ENCODE data around the gene GUK1. TPM values are rescaled to one million over a fixed set of nuclear protein-coding genes. Genes with fewer than 3 reads are reported as not detected.

Gene GUK1
- total and polyA plus RNA-seq, 2 of the 4 experiments (the other 2 are of a cell fraction), result 465 to 548 TPM

DNA sequence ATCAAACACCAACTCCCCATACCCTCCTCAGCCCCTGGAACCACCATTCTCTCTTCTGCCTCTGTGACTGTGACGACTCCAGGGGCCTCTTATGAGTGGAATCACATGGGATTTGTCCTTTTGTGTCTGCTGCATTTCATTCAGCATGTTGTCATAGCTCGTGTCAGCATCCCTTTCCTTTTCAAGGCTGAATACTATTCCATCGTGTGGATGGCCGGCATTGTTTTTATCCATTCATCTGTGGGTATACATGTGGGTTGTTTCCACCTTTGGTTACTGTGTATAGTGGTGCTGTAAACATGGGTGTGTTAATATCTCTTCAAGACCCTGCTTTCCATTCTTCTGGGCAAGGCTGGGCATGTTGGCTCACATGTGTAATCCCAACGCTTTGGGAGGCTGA is 50.7 kb downstream of the GUK1 start:
- Histone ChIP-seq H4K91ac (ENCODE audit: insufficient read depth, low read depth, low read length) (no peak overlapping the region), H3K27ac (ENCODE audit: insufficient read depth, low read length) (no peak overlapping the region), H3K23ac (ENCODE audit: low read depth, low read length) (no peak overlapping the region), H3K4me2 (ENCODE audit: low read depth, low read length) (no peak overlapping the region), H3K9ac (ENCODE audit: low read depth, low read length) (no peak overlapping the region), H2AK5ac (ENCODE audit: low read depth, low read length) (no peak overlapping the region), H3K4me3 (ENCODE audit: insufficient read depth, low read depth, low read length) (no peak overlapping the region), H3K56ac (ENCODE audit: extremely low read depth, insufficient read depth, low read length) (no peak overlapping the region), H2BK20ac (ENCODE audit: low read depth, low read length) (no peak overlapping the region), H2AK9ac (replicated peaks; ENCODE audit: low read depth, low read length, poor library complexity) (no peak overlapping the region), H3K4me1 (ENCODE audit: control insufficient read depth, insufficient read depth, low read length) (no peaks in the 10 kb centered on the region), H3K18ac (ENCODE audit: low read depth, low read length) (no peak overlapping the region), H4K8ac (ENCODE audit: low read depth in 2 of 2, low read length in 2 of 2) (no peak overlapping the region), H3K9me1 (ENCODE audit: insufficient read depth, low read length) (no peaks in the 10 kb centered on the region; the same call in 1 of the 2 replicates), H2BK15ac (ENCODE audit: low read depth, low read length) (no peak overlapping the region), H2BK120ac (ENCODE audit: low read depth, low read length) (no peak overlapping the region), H3K14ac (replicated peaks; ENCODE audit: low read depth, low read length) (no peak overlapping the region), H4K20me1 (ENCODE audit: insufficient read depth, low read length) (no peaks in the 10 kb centered on the region), H4K5ac (ENCODE audit: low read depth, low read length) (no peak overlapping the region), H3K27me3 (ENCODE audit: control insufficient read depth, insufficient read depth, low read length) (no peaks in the 10 kb centered on the region), H2BK5ac (ENCODE audit: low read depth, low read length, poor library complexity, severe bottlenecking) (no peak overlapping the region), H3K79me1 (ENCODE audit: low read depth in 1 of 2, low read length in 2 of 2) (no peaks in the 10 kb centered on the region), H3K36me3 (ENCODE audit: control insufficient read depth, insufficient read depth, low read length) (no peaks in the 10 kb centered on the region), H3K9me3 (ENCODE audit: control insufficient read depth, insufficient read depth, low read length) (no peaks in the 10 kb centered on the region), H3K4ac (ENCODE audit: low read depth, low read length) (no peak overlapping the region), H2AFZ (replicated peaks; ENCODE audit: low read length, poor library complexity) (no peak overlapping the region)
- no peak for DNase-seq
- POLR2A ChIA-PET (ENCODE audit: unreplicated experiment), result no interaction called here
- CTCF ChIA-PET, result no interaction called here
- intact Hi-C loops (cut with micrococcal nuclease) (no loop called here), dilution Hi-C loops (cut with HindIII; ENCODE audit: low sequenced_read_pairs, unreplicated experiment) (no loop called here), in situ Hi-C loops (cut with MboI; ENCODE audit: low sequenced_read_pairs) (no loop called here)
- no TSS peak for BruUV-seq (replicated peaks)
- no peak for ATAC-seq (ENCODE audit: low read depth)
- TF ChIP-seq RCOR1 (IDR thresholded peaks at IDR 0.05; ENCODE audit: insufficient replicate concordance, low read length), result no peak
- no peak for TF ChIP-seq MAFK (IDR thresholded peaks at IDR 0.05; ENCODE audit: low read depth, low read length)
- 57% methylated on average over 1 of the region's 5 CpGs; no CpG with 5 or more reads in 1 of the 2 experiments for WGBS, 2 experiments (ENCODE audit: extremely low coverage in 2 of 2, insufficient read length in 1 of 2)
